GM12878 (cell line): ENCODE measurements around the gene P2RX2. TPM values are rescaled to one million over a fixed set of nuclear protein-coding genes. Genes with fewer than 3 reads are reported as not detected.

ENCODE experiments used
- ATAC-seq: fragments of 200-7000 bp; cut with Tn5 transposase; 3 replicates; pipeline ENCODE4 v1.9.1; 2020; ENCODE audit warnings: mild to moderate bottlenecking, moderate library complexity
- BruUV-seq: library from RNA; stranded (reverse); fragments of 400-500 nt; replicated peaks from 2 replicates; lab custom pipeline; 2021; lab: Mats Ljungman, UMichigan
- CTCF ChIA-PET: fragments of 300-600 bp; sonication (Branson Sonifier 250); formaldehyde crosslinking; extraction: SDS; loops from one replicate; lab custom pipeline; 2021; ENCODE audit warnings: inconsistent platforms; lab: Yijun Ruan, JAX
- POLR2A ChIA-PET: fragments of 350-600 bp; formaldehyde crosslinking; extraction: SDS; loops from one replicate; lab custom pipeline; 2021; ENCODE audit warnings: inconsistent platforms; lab: Charles Lee
- RAD21 ChIA-PET: fragments of 300-600 bp; sonication (Branson Sonifier 250); formaldehyde crosslinking; loops from one replicate; lab custom pipeline; 2023; ENCODE audit warnings: antibody characterized with exemption; ENCODE audit not compliant: unreplicated experiment; lab: Charles Lee
- SMC1A ChIA-PET: fragments of 300-600 bp; sonication (Branson Sonifier 250); formaldehyde crosslinking; loops from one replicate; lab custom pipeline; 2023; ENCODE audit not compliant: unreplicated experiment, uncharacterized antibody; lab: Charles Lee
- DNase-seq: peaks from one replicate; pipeline ENCODE4 v3.0.0-alpha.2; 2011; ENCODE audit warnings: low read depth, low spot score
- FAIRE-seq: peaks from 3 replicates; lab custom pipeline; 2011; peaks lifted over from hg19 to GRCh38; lab: Jason Lieb, UNC
- H2AFZ ChIP-seq: 2 replicates; pipeline ENCODE4 v1.6.0; 2011; ENCODE audit warnings: low read depth, low read length, control low read depth; ENCODE audit not compliant: control insufficient read depth
- H3K27ac ChIP-seq: 2 replicates; pipeline ENCODE4 v1.5.1; 2011; ENCODE audit warnings: control low read depth; ENCODE audit not compliant: control insufficient read depth, insufficient read depth
- H3K27me3 ChIP-seq, 2 experiments: replicated peaks in 1 of 2; 2 replicates each; pipeline versions ENCODE4 v1.6.0 to v1.6.1; 2011; ENCODE audit warnings: low read length in 1 of 2; ENCODE audit not compliant: control insufficient read depth in 2 of 2, insufficient read depth in 2 of 2
- H3K36me3 ChIP-seq, 2 experiments: 2 replicates each; pipeline ENCODE4 v1.5.1; 2011; ENCODE audit warnings: low read length in 1 of 2; ENCODE audit not compliant: control insufficient read depth in 2 of 2, insufficient read depth in 2 of 2
- H3K4me1 ChIP-seq: 2 replicates; pipeline ENCODE4 v1.6.1; 2011; ENCODE audit warnings: mild to moderate bottlenecking, low read length, moderate library complexity, mixed read lengths; ENCODE audit not compliant: control insufficient read depth, insufficient read depth
- H3K4me2 ChIP-seq: 2 replicates; pipeline ENCODE4 v1.6.0; 2011; ENCODE audit warnings: control low read depth; ENCODE audit not compliant: control insufficient read depth, insufficient read depth
- H3K4me3 ChIP-seq: fragments of 200-600 bp; sonication (generic); 2 replicates; pipeline ENCODE4 v1.5.1; 2016
- H3K79me2 ChIP-seq: 2 replicates; pipeline ENCODE4 v1.6.0; 2011; ENCODE audit warnings: low read length; ENCODE audit not compliant: control insufficient read depth, insufficient read depth
- H3K9ac ChIP-seq: 2 replicates; pipeline ENCODE4 v1.8.0; 2011; ENCODE audit warnings: low read length, control low read depth, mixed read lengths; ENCODE audit not compliant: control insufficient read depth, insufficient read depth
- H3K9me3 ChIP-seq: replicated peaks from 3 replicates; pipeline ENCODE4 v1.5.1; 2011; ENCODE audit warnings: mild to moderate bottlenecking, low read length; ENCODE audit not compliant: control insufficient read depth, insufficient read depth
- H4K20me1 ChIP-seq: 2 replicates; pipeline ENCODE4 v1.6.0; 2011; ENCODE audit not compliant: control insufficient read depth, insufficient read depth
- ASH2L ChIP-seq: fragments of 300-600, 200-600 bp; sonication (generic); IDR thresholded peaks from 2 replicates; pipeline ENCODE4 v1.6.1; 2017; ENCODE audit warnings: low read depth, mild to moderate bottlenecking, borderline replicate concordance
- NFIC ChIP-seq: IDR thresholded peaks from 2 replicates; pipeline ENCODE4 v1.6.1; 2012; ENCODE audit warnings: low read depth, mild to moderate bottlenecking, inconsistent platforms, low read length, moderate library complexity
- STAT3 ChIP-seq: IDR thresholded peaks from 2 replicates; pipeline ENCODE4 v1.6.1; 2011; ENCODE audit warnings: low read depth, low read length, improper control_type of control experiment
- ZNF384 ChIP-seq: IDR thresholded peaks from 2 replicates; pipeline ENCODE4 v1.6.1; 2012; ENCODE audit warnings: low read depth, mild to moderate bottlenecking, low read length, improper control_type of control experiment, borderline replicate concordance
- WGBS: methylation state at CpG from one replicate; pipeline ENCODE4 v1.1.6; 2016; ENCODE audit warnings: low lambda C conversion rate; ENCODE audit not compliant: insufficient replicate concordance, insufficient coverage; ENCODE audit errors: missing lambda C conversion rate; 5-methylcytosine and 5-hydroxymethylcytosine counted together
- in situ Hi-C: fragments of 300-500 bp; cut with MboI; formaldehyde crosslinking; loops from 9 replicates; pipeline ENCODE4 v1.14.3; 2018; ENCODE audit warnings: mixed read lengths
- intact Hi-C: fragments of 100-400 bp; cut with micrococcal nuclease; formaldehyde crosslinking; loops from one replicate; pipeline ENCODE4 v1.14.2; 2022; ENCODE audit not compliant: unreplicated experiment
- polyA plus RNA-seq, 11 experiments: library from polyadenylated mRNA; depleted of rRNA in 4 of 11; unstranded in 6 of 11; stranded (reverse) in 5 of 11; fragments of >200 nt; fragmentation: Nextera tagmentation in 4 of 11; fragmentation: Illumina TruSeq in 1 of 11; extraction: Ambion mirVana in 4 of 11; extraction: Trizol in 1 of 11; gene quantifications; 1 replicate in 1 of 11; 2 replicates in 10 of 11; pipeline versions ENCODE4 v1.2.1 to v1.2.3, GENCODE V29; 2011 to 2016; ENCODE audit warnings: inconsistent platforms in 2 of 11, missing spikeins in 2 of 11, low read depth in 1 of 11
- total RNA-seq, 4 experiments: library from RNA; depleted of rRNA in 3 of 4; stranded (reverse); fragments of >200 nt in 3 of 4; fragmentation: Illumina TruSeq in 1 of 4; extraction: Trizol in 1 of 4; gene quantifications; 2 replicates each; pipeline versions ENCODE4 v1.2.1 to v1.2.3, GENCODE V29; 2013 to 2021
- TF ChIP-seq, protein P1 (sequence below): IDR thresholded peaks from 2 replicates; pipeline ENCODE4 v1.6.1; 2012; ENCODE audit warnings: improper control_type of control experiment, low read depth, low read length; ENCODE audit not compliant: insufficient replicate concordance
- TF ChIP-seq, protein P2 (sequence below): fragments of 450-650 bp; IDR thresholded peaks from 2 replicates; pipeline ENCODE4 v1.6.1; 2017; ENCODE audit warnings: mild to moderate bottlenecking, moderate library complexity
- TF ChIP-seq, protein P3 (sequence below): IDR thresholded peaks from 2 replicates; pipeline ENCODE4 v1.6.1; 2012; ENCODE audit warnings: low read depth, low read length, improper control_type of control experiment
- TF ChIP-seq, protein P4 (sequence below): fragments of 450-650 bp; formaldehyde crosslinking; IDR thresholded peaks from 2 replicates; pipeline ENCODE4 v1.4.0; 2022; ENCODE audit warnings: mild to moderate bottlenecking, moderate library complexity

The P2RX2 gene
- total and polyA plus RNA-seq, 10 of the 15 experiments (the other 5 are each of a cell fraction or from before 2014, with no cell fraction given) = not detected

DNA sequence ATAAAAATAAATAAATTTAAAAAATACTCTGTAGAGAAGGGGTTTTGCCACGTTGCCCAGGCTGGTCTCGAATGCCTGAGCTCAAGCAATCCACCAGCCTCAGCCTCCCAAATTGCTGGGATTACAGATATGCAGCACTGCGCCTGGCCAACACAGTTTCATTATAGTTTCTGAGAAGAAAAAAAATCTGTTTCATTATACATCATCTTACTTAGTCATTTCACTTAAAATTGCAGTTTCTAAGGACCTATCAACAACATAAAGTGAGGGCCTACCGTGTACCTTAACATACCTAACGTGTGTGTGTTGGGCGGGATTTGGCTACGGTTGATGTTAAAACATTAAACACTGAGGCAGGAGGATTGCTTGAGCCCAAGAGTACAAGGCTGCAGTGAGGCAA lies 28.3 kb downstream of the P2RX2 start (continued):
- TF ChIP-seq, protein P1, sequence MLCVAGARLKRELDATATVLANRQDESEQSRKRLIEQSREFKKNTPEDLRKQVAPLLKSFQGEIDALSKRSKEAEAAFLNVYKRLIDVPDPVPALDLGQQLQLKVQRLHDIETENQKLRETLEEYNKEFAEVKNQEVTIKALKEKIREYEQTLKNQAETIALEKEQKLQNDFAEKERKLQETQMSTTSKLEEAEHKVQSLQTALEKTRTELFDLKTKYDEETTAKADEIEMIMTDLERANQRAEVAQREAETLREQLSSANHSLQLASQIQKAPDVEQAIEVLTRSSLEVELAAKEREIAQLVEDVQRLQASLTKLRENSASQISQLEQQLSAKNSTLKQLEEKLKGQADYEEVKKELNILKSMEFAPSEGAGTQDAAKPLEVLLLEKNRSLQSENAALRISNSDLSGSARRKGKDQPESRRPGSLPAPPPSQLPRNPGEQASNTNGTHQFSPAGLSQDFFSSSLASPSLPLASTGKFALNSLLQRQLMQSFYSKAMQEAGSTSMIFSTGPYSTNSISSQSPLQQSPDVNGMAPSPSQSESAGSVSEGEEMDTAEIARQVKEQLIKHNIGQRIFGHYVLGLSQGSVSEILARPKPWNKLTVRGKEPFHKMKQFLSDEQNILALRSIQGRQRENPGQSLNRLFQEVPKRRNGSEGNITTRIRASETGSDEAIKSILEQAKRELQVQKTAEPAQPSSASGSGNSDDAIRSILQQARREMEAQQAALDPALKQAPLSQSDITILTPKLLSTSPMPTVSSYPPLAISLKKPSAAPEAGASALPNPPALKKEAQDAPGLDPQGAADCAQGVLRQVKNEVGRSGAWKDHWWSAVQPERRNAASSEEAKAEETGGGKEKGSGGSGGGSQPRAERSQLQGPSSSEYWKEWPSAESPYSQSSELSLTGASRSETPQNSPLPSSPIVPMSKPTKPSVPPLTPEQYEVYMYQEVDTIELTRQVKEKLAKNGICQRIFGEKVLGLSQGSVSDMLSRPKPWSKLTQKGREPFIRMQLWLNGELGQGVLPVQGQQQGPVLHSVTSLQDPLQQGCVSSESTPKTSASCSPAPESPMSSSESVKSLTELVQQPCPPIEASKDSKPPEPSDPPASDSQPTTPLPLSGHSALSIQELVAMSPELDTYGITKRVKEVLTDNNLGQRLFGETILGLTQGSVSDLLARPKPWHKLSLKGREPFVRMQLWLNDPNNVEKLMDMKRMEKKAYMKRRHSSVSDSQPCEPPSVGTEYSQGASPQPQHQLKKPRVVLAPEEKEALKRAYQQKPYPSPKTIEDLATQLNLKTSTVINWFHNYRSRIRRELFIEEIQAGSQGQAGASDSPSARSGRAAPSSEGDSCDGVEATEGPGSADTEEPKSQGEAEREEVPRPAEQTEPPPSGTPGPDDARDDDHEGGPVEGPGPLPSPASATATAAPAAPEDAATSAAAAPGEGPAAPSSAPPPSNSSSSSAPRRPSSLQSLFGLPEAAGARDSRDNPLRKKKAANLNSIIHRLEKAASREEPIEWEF = no peak
- no peak for TF ChIP-seq NFIC

DNA sequence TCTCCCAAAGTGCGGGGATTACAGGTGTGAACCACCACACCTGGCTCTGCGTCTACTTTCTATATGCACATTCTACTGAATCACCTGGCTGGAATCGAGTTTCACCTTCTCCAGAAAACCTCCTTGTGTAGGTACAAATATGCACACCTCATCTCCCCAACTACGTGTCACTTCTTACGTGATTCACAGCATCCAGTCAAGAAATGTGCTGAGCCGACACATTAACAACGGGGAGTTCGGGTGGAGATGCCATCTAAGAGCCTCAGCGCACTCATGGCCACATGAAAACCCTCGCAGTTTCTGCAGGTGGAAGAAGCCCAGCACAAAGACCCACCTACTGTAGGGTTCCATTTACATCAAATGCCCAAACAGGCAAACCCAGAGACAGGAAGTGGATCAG lies 29.3 kb downstream of the P2RX2 start:
- FAIRE-seq (no peak), ATAC-seq (no peak), DNase-seq (no peak)
- H4K20me1 ChIP-seq = no peaks in the 10 kb centered on the region
- peaks cover 2 to 33% of the 10 kb centered on the region in 2 experiments for H3K36me3 ChIP-seq
- no peaks in the 10 kb centered on the region for H3K9me3 ChIP-seq
- H3K79me2 ChIP-seq = no peaks in the 10 kb centered on the region
- in situ Hi-C loops = no loop called here
- H3K27me3 ChIP-seq = no peaks in the 10 kb centered on the region
- ChIA-PET POLR2A (interaction anchor here (0.7 kb wide), 1 partner anchor 882 kb away, joined by 3 read pairs; no protein-coding TSS in a partner anchor), RAD21 (no interaction called here), CTCF (no interaction called here), SMC1A (no interaction called here)
- H3K9ac ChIP-seq = no peak overlapping the region
- no peak overlapping the region for H3K4me2 ChIP-seq
- no TSS peak for BruUV-seq
- H2AFZ ChIP-seq = no peak overlapping the region
- no peak overlapping the region for H3K4me3 ChIP-seq
- no peaks in the 10 kb centered on the region for H3K4me1 ChIP-seq
- WGBS = 96% methylated on average over 10 of the region's 10 CpGs
- no peak overlapping the region for H3K27ac ChIP-seq
- intact Hi-C loops = no loop called here
- TF ChIP-seq STAT3 (no peak), ASH2L (no peak), ZNF384 (no peak)
- TF ChIP-seq, protein P2, sequence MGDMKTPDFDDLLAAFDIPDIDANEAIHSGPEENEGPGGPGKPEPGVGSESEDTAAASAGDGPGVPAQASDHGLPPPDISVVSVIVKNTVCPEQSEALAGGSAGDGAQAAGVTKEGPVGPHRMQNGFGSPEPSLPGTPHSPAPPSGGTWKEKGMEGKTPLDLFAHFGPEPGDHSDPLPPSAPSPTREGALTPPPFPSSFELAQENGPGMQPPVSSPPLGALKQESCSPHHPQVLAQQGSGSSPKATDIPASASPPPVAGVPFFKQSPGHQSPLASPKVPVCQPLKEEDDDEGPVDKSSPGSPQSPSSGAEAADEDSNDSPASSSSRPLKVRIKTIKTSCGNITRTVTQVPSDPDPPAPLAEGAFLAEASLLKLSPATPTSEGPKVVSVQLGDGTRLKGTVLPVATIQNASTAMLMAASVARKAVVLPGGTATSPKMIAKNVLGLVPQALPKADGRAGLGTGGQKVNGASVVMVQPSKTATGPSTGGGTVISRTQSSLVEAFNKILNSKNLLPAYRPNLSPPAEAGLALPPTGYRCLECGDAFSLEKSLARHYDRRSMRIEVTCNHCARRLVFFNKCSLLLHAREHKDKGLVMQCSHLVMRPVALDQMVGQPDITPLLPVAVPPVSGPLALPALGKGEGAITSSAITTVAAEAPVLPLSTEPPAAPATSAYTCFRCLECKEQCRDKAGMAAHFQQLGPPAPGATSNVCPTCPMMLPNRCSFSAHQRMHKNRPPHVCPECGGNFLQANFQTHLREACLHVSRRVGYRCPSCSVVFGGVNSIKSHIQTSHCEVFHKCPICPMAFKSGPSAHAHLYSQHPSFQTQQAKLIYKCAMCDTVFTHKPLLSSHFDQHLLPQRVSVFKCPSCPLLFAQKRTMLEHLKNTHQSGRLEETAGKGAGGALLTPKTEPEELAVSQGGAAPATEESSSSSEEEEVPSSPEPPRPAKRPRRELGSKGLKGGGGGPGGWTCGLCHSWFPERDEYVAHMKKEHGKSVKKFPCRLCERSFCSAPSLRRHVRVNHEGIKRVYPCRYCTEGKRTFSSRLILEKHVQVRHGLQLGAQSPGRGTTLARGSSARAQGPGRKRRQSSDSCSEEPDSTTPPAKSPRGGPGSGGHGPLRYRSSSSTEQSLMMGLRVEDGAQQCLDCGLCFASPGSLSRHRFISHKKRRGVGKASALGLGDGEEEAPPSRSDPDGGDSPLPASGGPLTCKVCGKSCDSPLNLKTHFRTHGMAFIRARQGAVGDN = no peak
- TF ChIP-seq, protein P3, sequence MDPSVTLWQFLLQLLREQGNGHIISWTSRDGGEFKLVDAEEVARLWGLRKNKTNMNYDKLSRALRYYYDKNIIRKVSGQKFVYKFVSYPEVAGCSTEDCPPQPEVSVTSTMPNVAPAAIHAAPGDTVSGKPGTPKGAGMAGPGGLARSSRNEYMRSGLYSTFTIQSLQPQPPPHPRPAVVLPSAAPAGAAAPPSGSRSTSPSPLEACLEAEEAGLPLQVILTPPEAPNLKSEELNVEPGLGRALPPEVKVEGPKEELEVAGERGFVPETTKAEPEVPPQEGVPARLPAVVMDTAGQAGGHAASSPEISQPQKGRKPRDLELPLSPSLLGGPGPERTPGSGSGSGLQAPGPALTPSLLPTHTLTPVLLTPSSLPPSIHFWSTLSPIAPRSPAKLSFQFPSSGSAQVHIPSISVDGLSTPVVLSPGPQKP = no peak
- TF ChIP-seq, protein P4, sequence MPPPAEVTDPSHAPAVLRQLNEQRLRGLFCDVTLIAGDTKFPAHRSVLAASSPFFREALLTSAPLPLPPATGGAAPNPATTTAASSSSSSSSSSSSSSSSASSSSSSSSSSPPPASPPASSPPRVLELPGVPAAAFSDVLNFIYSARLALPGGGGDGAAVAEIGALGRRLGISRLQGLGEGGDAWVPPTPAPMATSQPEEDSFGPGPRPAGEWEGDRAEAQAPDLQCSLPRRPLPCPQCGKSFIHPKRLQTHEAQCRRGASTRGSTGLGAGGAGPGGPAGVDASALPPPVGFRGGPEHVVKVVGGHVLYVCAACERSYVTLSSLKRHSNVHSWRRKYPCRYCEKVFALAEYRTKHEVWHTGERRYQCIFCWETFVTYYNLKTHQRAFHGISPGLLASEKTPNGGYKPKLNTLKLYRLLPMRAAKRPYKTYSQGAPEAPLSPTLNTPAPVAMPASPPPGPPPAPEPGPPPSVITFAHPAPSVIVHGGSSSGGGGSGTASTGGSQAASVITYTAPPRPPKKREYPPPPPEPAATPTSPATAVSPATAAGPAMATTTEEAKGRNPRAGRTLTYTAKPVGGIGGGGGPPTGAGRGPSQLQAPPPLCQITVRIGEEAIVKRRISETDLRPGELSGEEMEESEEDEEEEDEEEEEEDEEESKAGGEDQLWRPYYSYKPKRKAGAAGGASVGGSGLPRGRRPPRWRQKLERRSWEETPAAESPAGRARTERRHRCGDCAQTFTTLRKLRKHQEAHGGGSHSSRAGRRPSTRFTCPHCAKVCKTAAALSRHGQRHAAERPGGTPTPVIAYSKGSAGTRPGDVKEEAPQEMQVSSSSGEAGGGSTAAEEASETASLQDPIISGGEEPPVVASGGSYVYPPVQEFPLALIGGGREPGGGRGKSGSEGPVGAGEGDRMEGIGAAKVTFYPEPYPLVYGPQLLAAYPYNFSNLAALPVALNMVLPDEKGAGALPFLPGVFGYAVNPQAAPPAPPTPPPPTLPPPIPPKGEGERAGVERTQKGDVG (CRISPR knock-in tag) = no peak
